Right cardiac atrium (tissue), 5 donors: ENCODE measurements around the gene AIMP2. TPM values are rescaled to one million over a fixed set of nuclear protein-coding genes. Genes with fewer than 3 reads are reported as not detected.
"Not testable (repeated sequence)": the region's sequence is repeated elsewhere in the genome, so short reads cannot be mapped to it uniquely, and the experiment has no call there.

Experiments used
- ATAC-seq, 2 donors: fragments of 200-7000 bp; cut with Tn5 transposase; one replicate each; pipeline versions ENCODE4 v1.8.0 to v1.9.1; 2020; ENCODE audit warnings: moderate library complexity in 2 of 2, mild to moderate bottlenecking in 1 of 2
- DNase-seq, 3 donors: peaks; one replicate each; pipeline ENCODE4 v3.0.0-alpha.2; 2020
- H3K27ac ChIP-seq: one replicate; pipeline ENCODE4 v1.5.1; 2013; ENCODE audit warnings: mild to moderate bottlenecking, low read length, control low read depth, moderate library complexity
- H3K27me3 ChIP-seq: one replicate; pipeline ENCODE4 v1.6.1; 2013; ENCODE audit not compliant: control insufficient read depth, insufficient read depth
- H3K4me1 ChIP-seq: one replicate; pipeline ENCODE4 v1.6.1; 2013; ENCODE audit warnings: low read length; ENCODE audit not compliant: control insufficient read depth, insufficient read depth
- H3K4me3 ChIP-seq: one replicate; pipeline ENCODE4 v1.5.1; 2013; ENCODE audit warnings: low read length, control low read depth
- H3K9me3 ChIP-seq: one replicate; pipeline ENCODE4 v1.6.1; 2013; ENCODE audit warnings: low read length; ENCODE audit not compliant: control insufficient read depth
- WGBS: extraction: QIAGEN DNeasy Blood & Tissue Kit; methylation state at CpG from one replicate; pipeline ENCODE4 v1.1.7; 2013; 5-methylcytosine and 5-hydroxymethylcytosine counted together
- intact Hi-C, 4 donors: fragments of 100-400 bp; cut with DNase I; formaldehyde crosslinking; loops; one replicate each; pipeline versions ENCODE4 v1.11.0 to v1.14.0; 2022 to 2023
- polyA plus RNA-seq: library from polyadenylated mRNA; stranded (reverse); fragments of 200-250 nt; gene quantifications from one replicate; pipeline ENCODE4 v1.2.3, GENCODE V29; 2013
- total RNA-seq, 4 donors: library from RNA; stranded (reverse); fragmentation: NEBNext Ultra II Directional; extraction: Animal tissue kit (Norgen Biotek cat#: 25700); gene quantifications; one replicate each; pipeline ENCODE4 v1.2.1, GENCODE V29; 2021
- donor health status: healthy with polysubstance abuse.
- donor health status: DM: no; HTN: yes; CAD: no.
- donor health status: DM: no; HTN: no; CAD: no.
- donor health status: DM: no; HTN: yes; CAD: no; lungs with severe emphysema.
- donor health status: DM: yes; HTN: yes; CAD: no.

Gene AIMP2
- total and polyA plus RNA-seq, 5 donors: 27.9 to 35.6 (median 34.3) TPM

- no peak for ATAC-seq
- H3K9me3 ChIP-seq: no peaks in the 10 kb centered on the region
- no peaks in the 10 kb centered on the region for H3K27me3 ChIP-seq
- no peak overlapping the region for H3K27ac ChIP-seq
- 71% methylated on average over 14 of the region's 14 CpGs for WGBS
- DNase-seq: no peak
- H3K4me1 ChIP-seq: no peaks in the 10 kb centered on the region
- intact Hi-C loops: no loop called here
- no peak overlapping the region for H3K4me3 ChIP-seq
These were observed 48.5 kb downstream of the AIMP2 start for GRCh38 chr7:6057316-6058129.

GRCh38 chr7:6059941-6060340 is 50.9 kb downstream of the AIMP2 start:
- H3K4me3 ChIP-seq, intact Hi-C loops, ATAC-seq, H3K9me3 ChIP-seq, DNase-seq, H3K27me3 ChIP-seq, H3K27ac ChIP-seq, H3K4me1 ChIP-seq: not testable (repeated sequence)
- WGBS: 96% methylated on average over 11 of the region's 11 CpGs

GRCh38 chr7:6071406-6071805 is 62.3 kb downstream of the AIMP2 start:
- Histone ChIP-seq H3K4me3 (no peak overlapping the region), H3K27ac (no peak overlapping the region), H3K4me1 (no peaks in the 10 kb centered on the region), H3K27me3 (no peaks in the 10 kb centered on the region), H3K9me3 (no peaks in the 10 kb centered on the region)
- intact Hi-C loops: no loop called here
- ATAC-seq: no peak
- WGBS: 70% methylated on average over 3 of the region's 3 CpGs
- DNase-seq: no peak

Other genes starting within 250 kb of the AIMP2 start
- 10 to 100 TPM; 30.4 to 52.2 (median 31.3) TPM for gene RNF216, start 227.6 kb upstream of the AIMP2 start, total RNA-seq
- gene RNF216, start 227.6 kb upstream of the AIMP2 start, polyA plus RNA-seq: 24.8 TPM
- not detected for gene OCM, start 128.5 kb upstream of the AIMP2 start, total RNA-seq
- not detected for gene OCM, start 128.5 kb upstream of the AIMP2 start, polyA plus RNA-seq
- 10 to 100 TPM; 45.1 to 72.6 (median 51.1) TPM for gene CCZ1, start 110.5 kb upstream of the AIMP2 start, total RNA-seq
- gene CCZ1, start 110.5 kb upstream of the AIMP2 start, polyA plus RNA-seq: 53.5 TPM
- gene RSPH10B, start 38.6 kb upstream of the AIMP2 start, total RNA-seq: not detected
- 0.11 TPM for gene RSPH10B, start 38.6 kb upstream of the AIMP2 start, polyA plus RNA-seq
- 1 to 10 TPM; 6.4 to 8.2 (median 6.6) TPM for gene PMS2, start 223 bp upstream of the AIMP2 start, total RNA-seq
- gene PMS2, start 223 bp upstream of the AIMP2 start, polyA plus RNA-seq: 3.1 TPM
- gene ANKRD61, start 22.1 kb downstream of the AIMP2 start, total RNA-seq: not detected
- gene ANKRD61, start 22.1 kb downstream of the AIMP2 start, polyA plus RNA-seq: 0.11 TPM
- 10 to 100 TPM; 45.7 to 53.9 (median 49.0) TPM for gene EIF2AK1, start 49.9 kb downstream of the AIMP2 start, total RNA-seq
- 33.3 TPM for gene EIF2AK1, start 49.9 kb downstream of the AIMP2 start, polyA plus RNA-seq
- gene USP42, start 95.7 kb downstream of the AIMP2 start, total RNA-seq: 1 to 10 TPM; 4.5 to 6.8 (median 5.4) TPM
- 2.2 TPM for gene USP42, start 95.7 kb downstream of the AIMP2 start, polyA plus RNA-seq